Stimulated activated naive CD8-positive, alpha-beta T cell treated with anti-CD3 and anti-CD28 coated beads, Interleukin-15, Interleukin-2, amounts not matched to agents 100 U/mL and 50 U/mL, for 24 hours (primary cell): ENCODE data around the gene CARD19.

Experiments
- ATAC-seq: fragments of 150-1000 bp; cut with Tn5 transposase; one replicate; pipeline ENCODE4 v1.10.0; 2021
- DNase-seq: peaks from one replicate; pipeline ENCODE4 v3.0.0; 2021

CARD19 gene

DNA sequence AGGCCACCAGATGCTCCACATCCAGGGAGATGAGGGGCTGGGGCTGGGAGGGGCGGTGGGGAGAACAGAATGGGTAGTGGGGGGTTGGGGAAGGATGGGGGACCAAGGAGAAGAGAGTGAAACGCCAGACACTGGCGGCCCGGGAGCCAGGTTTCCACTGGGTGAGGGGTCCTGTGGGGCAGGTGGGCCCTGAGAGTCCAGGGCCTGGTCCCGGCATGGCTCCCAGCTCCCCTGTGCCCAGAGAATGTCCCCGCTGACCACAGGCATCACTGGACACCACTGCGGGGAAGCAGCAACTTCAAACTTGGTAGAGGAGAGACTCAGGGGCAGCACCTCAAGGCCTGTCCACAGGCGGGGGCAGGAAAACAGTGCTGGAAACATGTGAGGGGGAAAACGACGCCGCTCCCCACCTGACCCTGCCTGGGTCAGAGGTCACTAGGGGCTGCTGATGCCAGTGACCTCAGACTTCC, 24.9 kb downstream of the CARD19 start:
- ATAC-seq (no peak), DNase-seq (no peak)

DNA sequence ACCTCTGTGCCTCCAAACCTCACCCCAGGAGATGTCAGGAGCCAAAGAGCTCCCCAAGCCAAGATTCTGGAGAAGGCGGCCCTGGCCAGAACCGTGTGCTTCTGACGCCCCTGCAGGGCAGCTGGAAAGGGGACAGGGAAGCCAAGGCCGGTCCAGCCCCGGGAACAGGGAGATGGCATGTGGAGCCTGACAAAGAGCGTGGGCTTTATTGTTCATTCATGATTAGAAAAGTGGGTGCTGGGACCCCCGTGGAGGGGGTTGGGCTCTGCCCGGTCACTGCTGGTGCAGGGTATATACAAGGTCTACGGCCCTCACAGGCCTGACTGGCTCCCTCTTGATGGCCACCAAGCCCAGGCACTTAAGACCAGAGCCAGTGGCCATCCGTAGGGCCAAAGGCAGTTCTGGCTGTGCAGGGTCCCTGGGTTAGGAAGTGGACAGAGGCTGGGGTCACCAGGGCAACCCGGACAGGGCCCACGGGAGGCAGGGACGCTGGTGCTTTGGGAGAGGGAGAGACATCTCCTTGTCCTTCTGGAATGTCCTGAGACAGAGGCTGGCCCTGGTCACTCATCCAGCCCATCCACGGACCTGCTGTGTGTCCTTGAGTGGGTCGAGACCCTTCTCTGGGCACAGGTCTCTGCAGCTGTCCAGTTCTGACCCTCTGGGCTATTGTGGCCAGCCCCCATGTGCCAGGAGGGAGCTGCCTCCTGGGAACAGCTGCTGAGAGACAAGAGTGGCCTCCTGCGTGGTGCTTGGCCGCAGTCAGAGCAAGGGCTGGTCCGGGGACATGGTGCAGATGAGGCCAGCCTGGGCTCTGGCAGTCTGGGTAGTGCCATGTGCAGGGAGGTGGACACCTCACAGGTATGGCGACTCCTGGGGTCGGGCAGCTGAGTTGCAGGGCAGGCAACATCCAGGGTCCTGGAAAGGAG, 25.6 kb downstream of the CARD19 start:
- DNase-seq: no peak
- ATAC-seq: no peak

DNA sequence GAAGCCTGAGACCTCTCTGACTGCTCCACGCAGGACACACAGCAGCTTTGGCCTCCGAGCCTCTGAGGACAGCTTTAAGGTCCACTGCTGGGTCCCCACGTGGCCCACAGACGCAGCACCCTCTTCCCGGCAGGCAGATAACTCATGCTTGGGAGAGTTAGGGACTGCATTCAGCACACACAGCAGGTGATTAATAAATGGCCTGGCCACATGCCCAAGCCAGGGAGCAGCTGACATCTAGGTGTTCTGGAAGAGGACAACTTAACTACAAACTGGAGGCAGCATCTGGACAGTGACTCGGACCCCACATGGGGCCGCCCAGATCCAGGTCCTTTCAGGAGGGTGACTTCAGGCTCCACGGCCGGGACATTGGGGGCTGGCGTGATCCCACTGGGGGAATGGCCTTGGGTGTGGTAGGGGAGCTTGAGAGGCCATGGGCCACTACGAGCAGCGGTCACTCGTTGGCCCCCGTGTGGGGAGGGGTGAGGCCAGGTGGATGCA, 26.8 kb downstream of the CARD19 start:
- DNase-seq: no peak
- no peak for ATAC-seq

DNA sequence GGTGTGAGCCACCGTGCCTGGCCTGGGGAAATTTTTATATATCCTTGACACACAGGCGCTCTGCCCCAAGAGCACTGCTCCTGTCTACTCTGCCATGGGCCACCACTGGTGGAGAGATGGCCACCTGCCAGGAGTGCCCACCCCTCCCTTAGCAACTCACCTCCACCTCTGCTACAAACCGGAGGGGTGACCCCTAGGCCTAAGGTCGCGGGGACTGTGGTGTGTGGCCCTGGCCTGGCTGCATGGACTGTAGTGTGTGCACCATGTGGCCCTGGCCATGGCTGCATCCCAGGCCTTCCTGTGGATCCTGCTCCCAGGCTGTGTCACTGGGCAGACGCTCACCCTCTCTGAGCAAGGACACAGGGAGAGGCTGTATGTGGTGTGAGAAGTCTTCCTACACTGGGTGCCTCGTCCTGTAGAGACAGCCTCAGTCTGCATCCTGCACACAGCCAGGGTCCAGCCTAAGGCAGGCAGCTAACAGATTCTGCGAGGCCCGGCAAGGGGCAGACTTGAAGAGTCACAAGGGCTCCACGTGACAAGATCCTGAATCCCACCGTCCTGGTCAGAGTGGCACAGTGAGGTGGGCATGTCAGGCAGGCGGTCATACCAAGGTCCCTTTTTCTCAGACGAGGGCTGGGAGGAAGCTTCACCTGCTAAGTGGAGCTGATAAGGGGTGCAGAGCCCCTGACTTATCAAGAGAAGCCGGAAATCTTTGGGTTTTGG, 27.7 kb downstream of the CARD19 start:
- ATAC-seq (no peak), DNase-seq (no peak)

DNA sequence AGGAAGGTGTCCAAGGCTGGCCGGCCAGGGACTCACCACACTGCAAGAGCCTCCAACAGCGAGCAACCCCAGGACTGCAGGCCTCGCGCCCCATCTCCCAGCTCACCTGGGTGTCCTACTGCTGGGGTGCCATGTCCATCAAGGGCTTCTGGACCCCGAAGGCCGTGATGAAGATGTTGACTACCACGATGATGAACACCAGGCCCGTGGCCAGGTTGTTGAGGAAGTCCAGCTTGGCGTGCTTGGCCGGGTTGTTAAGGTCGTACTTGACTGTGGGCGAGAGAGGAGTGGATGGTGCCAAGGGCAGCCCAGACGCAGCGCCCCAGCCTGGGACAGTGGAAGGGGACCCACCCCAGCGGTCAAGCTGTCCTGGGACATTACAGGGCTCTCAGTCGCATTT, 28.8 kb downstream of the CARD19 start:
- no peak for ATAC-seq

DNA sequence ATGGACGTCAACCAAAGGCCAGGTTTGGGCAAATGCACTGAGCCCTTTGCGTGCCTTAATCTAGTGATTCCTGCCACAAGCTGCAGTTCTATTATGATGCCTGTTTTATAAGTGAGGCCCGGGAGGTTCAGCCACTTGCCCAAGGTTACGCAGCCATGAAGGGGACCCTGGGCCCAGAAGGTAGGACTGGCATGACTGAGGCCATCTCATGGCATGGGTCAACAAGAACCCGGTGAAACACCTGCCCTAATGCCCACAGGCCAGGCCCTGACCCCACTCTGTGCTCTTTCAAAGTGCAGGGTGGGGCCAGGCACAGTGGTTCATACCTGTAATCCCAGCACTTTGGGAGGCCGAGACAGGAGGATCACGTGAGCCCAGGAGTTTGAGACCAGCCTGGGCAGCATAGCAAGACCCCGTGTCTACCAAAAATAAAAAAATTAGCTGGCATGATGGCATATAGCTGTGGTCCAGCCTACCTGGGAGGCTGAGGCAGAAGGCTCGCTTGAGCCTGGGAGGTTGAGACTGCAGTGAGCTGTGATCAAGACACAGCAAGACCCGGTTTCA, 29.4 kb downstream of the CARD19 start:
- DNase-seq (no peak), ATAC-seq (no peak)

More for the DNA sequence above, 28.8 kb downstream of the CARD19 start:
- DNase-seq: no peak

DNA sequence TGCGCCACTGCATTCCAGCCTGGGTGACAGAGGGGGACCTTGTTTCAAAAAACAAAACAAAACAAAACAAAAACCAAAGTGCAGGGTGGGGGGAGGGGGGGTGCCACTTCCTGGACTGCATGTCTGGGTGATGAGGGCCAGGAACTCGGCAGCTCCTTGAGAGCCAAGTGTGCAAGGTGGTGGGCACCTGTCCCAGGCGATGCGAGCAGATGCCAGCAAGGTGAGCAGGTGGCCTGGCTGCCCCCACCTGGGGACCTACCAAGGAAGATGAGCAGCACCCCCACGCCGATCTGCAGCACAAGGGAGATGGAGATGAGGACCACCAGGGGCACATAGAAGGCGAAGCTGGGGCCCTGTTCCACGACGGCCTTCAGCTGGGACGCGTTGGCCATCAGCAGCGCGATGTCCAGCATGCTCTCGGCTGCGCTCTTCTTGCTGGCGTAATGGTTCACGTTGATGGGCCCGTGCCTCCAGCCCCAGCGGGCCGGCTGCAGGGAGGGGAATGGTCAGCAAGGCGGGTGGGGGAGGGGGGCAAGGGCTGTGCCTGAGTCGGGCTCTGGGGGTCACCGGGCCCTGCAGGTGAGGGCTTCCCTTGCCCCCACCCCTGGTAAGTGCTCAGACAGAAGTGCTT, 30.2 kb downstream of the CARD19 start:
- DNase-seq: no peak
- ATAC-seq: no peak

DNA sequence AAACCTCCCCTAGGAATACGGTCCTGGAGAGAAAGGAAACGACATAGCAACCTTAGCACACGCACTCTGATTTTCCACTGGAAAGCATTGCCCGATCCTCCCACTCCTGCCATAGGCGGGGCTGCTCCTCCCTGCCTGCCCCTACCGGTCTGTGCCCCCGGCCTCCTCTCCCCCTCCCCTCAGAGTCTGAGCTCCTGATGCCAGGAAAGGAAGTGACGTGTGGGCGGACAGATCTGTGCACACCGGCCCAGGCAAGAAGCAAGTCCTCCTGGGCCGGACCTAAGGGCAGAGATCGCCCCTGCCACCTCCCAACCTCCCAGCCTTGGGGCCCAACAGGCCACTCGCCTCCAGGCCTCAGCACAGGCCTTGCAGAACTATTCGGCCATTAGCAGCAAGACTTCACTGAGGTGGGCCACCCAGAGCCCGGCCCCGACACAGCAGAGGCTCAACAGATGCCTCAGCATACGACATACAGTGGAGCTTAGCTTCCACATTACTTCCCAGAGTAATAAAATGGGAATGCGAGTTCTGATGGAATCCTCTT, 30.9 kb downstream of the CARD19 start:
- ATAC-seq (peak; percentile 28), DNase-seq (peak; percentile 46)

DNA sequence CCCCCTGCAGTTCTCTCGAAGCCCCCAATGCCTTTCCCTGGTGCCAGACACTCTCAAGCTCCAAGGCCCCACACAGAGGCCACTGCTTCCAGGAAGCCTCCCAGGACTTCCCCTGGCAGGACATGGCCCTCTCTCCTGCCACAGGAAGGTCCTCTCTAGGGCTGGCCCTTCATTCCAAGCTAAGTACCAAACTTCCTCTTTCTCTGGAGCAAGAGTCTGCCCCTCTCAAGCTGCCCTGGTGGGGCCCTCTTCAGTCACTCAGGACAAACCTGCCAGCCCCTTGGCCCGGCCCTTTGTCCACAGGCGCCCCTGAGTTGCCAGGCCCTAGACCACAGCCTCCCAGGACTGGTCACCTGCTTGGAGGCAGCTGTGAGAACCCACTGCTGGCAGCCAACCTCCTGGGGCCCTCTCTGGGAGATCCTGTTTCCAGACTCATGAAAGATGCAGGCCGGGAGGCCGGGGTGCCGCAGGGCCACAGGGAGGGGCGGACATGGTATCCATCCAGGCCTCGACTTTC, 31.4 kb downstream of the CARD19 start:
- no peak for ATAC-seq
- DNase-seq: no peak

DNA sequence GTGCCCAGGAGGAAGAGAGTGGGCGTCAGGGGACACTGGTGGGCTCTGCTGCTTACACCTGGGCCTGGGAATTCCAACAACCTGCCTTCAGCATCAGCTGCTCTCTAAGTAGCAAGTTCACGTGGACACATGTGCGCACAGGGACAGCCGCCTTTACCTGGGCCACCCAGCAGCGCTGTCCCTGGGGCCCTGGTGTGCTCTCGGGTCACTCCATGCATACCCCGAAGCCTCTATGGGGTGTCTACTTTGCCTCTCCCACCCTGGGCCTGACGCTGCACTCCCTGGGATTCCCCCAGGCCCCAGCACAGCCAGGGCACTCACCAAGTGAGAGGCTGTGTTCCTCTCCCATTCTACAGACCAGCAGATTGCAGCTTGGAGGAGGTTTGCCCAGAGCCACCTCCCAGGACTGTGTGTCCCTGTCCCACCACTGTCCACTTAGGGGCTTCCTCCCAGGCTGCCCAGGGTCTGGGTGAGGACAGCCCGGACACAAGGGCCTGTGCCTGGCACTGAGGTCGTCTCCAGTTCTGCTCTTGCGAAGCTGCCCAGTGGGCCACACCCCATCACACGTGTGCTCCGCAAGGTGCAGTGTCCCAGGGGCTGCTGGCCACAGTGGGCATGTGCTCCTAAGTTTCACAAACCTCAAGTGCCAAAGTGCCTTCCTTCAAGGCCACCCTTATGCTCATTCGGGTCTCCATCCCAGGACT, 32.1 kb downstream of the CARD19 start:
- DNase-seq (no peak), ATAC-seq (no peak)

DNA sequence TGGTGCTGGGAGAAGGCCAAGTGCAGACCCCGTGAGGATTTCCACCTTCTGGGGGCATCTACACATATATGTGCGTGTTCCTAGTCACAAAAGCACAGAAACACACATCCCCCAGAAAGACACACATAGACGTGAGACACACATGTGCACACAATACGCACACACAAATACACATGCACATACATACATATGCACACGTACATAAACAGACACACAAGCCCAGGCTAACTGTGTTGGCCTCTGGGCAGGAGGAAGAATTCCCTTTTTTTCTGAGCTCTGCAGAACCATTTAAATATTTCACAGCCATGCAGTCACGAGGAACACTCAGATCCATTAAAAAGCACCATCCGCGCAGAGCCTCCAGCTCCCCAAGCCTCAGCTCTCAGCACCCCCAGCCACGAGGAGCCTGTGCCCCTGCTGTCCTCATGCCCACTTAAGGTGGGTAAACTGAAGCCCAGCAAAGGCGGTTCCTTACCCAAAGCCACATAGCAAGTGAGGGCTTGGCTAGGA, 32.8 kb downstream of the CARD19 start:
- DNase-seq (no peak), ATAC-seq (no peak)

DNA sequence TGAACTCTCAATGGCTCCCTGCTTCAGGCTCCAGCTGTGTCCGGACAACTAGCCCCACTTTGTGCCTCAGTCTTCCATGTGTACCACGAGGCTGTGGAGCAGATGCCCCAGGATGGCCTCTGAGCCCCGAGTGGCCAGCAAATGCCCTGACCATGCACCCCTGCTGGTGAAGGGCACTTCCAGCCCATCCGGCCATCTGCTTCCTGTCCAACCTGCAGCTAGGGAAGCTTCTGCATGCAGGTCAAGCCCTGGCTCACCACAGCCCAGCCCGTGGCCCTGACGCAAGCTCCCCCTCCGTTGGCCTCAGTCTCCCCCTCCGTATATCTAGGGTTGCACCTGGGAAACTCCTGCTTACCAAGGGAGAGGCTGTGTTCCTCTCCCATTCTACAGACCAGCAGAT, 33.3 kb downstream of the CARD19 start:
- ATAC-seq (no peak), DNase-seq (no peak)

DNA sequence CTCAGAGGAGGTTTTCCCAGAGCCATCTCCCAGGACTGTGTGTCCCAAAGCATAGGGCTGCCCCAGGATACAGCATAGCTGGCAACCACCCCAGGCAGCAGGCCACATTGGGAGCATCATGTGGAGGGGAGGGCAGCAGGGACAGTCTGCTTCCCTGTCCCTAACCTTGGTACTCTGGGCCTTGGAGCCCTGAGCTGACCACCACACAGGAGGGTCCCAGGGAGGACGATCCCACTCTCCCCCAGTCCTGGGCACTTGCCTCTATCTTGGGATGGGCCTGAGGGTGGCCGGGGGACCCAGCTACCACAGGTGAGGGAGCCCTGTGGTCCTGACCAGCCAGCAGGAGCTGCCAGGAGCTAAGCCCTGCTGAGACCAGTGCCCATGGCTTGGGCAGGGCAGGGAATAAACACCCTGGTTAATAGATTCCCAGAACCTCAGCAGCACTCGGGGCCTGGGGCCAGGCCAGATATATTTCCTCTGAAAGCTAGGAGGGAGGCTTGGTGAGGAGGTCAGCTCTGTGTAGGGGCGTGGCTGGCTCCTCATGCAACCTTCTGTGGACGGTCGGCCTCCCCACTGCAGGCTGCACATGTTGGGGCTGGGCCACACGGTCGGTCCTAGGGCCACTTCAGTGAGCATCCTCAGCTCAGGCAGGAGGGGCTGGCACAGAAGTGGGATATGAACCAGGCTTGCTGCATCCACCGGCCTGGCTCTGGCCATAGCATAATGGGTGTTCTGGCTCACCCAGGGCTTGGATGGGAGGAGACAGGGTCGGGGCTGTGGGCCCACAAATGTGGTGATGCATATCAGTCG, 33.9 kb downstream of the CARD19 start:
- DNase-seq (no peak), ATAC-seq (no peak)

DNA sequence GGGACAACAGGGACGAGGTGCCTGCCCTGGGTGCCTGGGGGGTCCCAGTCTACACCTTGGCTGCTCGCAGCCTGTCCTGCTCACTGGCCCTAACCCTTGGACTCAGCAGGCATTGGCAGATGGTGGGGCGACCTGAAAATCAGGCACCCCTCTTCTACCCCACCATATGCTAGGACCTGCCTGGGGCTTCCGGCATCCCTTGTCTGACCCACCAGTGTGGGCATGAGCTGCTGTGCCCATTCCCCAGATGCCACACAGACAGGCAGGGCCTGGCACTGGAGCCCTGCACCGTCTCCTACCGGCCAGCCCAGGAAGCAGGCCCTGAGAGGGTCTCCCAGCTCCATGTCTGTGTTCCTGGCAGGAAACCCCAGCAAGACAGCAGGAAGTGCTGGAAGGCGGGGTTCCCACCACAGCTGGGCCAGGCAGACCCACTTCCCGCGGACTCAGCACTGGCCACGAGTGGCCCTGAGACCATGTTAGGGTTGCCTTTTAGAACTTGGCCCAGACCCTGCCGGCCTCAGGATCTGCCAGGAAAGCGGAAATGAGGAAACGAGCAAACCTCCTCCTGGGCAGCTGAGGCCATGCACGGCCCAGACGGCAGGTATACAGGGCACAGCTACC, 35.0 kb downstream of the CARD19 start:
- no peak for DNase-seq
- ATAC-seq: no peak

DNA sequence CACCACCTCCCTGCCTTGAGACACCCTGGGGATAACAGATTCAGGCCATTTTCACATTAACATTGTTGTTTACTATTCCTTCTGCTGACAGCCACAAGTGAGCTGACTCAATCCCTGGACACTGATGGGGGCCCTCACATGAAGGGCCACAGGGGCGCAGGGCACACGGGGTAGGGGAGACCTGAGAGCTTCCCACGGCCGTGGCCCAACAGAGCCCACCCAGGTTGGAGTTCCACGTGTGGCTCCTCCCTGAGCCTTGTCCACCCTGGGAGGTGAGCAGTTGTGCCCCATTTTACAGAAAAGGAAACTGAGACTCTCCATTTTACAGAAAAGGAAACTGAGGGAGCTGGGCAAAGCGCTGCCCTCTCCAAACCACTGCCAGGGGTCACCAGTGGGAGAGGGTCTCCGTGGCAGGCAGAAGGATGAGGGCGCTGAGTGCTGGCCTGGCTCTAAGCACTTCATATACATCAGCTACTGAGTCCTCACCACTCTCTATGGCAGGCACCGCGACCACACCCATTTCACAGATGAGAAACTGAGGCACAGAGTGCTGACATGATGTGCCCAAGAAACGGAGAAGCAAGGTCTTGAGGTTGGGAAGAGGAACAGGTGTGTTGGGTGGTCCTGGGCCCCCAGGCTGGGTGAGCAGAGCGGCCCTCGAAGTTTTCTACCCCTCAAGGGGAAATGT, 35.7 kb downstream of the CARD19 start:
- DNase-seq (no peak), ATAC-seq (no peak)

DNA sequence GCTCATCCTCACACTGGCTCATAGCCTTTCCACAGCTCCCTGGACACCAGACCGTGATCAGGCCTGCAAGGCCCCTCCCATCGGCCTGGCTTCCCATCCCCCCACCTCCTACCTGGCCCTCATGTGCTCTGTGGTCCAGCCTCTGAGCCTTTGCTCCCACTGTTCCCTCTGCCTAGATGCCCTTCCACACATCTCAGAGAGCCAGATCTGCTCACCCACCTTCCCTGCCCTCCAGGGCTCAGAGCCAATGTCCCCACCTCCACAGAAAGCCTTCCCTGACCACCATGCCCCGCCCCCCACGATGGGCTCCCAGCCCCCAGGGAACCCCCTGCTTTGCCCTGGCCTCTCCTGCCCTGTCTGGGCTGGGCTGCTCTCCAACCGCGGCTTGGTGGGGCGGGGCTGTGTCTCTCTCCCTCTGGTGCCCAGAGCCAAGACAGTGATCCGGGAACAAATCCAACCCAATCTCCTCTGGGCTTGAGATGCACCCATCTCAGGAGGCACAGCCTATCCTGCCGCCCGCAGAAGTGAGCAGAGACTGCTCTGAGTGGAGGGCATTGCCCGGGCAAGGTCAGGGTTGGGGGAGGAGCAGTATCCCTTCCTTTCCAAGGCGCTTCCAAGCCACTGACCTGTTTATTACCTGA, 36.4 kb downstream of the CARD19 start:
- ATAC-seq (no peak), DNase-seq (no peak)

DNA sequence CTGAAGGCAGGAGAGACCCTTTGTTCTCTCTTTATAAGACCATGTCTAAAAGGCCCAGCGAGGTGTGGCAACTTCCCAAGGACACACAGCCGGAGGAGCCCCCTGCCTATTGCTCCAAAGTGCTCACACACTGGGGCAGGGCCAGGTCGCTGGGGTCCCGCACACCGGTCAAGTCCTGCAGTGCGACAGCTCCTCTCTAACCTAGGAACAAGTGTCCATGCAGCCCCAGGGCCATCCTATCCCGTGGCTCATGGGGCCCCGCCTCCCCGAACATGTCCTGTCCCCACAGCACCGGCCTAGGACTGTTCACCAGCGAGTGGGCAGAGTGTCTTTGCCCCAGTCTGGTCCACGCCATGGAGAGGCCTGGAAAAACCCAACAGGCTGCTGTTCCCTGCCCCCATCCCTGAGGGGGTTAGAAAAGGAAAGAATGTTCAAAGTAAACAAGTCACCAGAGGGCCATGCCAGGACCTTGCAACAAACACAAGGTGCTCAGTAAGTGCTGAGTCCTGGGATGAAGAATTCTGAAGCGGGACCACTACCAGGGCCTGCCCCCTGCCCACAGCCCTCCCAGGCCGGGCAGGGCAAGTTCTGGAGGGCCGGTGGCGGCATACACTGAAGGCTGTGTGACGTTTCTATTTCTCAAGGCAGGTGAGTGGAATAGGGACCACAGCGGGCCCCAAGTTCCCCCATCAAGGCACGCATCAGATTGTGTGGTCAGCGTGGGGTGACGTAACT, 37.1 kb downstream of the CARD19 start:
- DNase-seq: no peak
- peak; percentile 30 for ATAC-seq

DNA sequence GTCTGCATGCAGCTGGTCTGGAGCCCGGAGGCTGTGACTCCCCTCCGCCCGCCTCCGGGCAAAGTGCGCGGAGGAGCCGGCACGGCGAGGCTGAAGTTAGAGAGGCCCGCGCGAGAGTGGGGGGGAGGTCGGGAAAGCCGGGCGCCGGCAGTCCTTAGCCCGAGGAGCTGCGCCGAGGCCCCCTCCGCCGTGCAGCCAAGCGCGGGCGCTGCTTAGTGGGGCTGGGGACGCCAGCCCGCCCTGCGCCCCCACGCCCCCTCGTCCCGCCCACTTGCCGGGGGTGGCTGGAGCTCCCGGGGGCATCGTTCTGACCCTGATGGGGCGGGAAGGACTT, 37.6 kb downstream of the CARD19 start:
- ATAC-seq (no peak), DNase-seq (peak; percentile 76)
